ENCODE measurements around the gene COL23A1. TPM values are rescaled to one million over a fixed set of nuclear protein-coding genes. Genes with fewer than 3 reads are reported as not detected.
A peak's percentile ranks its signal among the peaks of the same experiment; 100 is the strongest.

The COL23A1 gene
- total and polyA plus RNA-seq, 2 of the 8 experiments (the other 6 are each of a cell fraction or from before 2014, with no cell fraction given) = 3.1 to 4.7 TPM

DNA sequence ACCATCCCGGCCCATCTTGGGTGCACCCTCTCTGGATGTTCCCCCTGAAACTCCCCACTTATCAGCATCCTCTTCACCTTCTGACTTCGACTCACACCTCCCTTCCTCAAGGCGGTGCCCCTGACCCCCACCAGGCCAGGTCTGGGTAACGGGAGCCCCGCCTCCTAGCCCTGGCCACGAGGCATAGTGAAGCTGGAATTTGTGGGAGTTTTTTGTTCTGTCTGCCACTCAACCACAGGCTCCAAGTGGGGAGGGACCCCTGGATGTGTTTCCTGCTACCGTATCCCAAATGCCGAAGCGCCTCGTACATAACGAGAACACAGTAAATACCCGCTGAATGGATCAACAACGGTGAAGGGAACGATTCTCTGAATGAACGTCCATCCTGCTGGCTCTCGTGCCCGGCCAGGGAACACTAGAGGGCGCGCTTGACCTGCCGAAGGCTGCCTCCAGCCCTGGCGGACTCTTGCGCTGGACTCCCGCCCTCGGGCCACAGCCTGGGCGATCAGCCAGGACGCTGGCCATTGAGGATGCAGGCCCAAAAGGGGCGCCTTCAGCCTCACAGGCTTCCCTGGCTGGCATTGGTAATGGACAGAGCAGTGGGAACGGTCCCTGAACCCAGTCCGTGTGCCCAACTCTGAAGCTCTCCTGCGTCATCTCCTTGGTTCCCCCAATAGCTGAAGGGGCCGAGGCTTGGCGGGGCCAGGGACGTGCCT lies 310.3 kb downstream of the COL23A1 start (continued):
- TF ChIP-seq RAD21 (IDR thresholded peaks at IDR 0.05 in 1 of 2, conservative IDR thresholded peaks at IDR 0.05 in 1 of 2; ENCODE audit: low read depth in 2 of 2, low read length in 2 of 2) = peak; percentile 99 to 100

All from H1 (cell line).